ENCODE results near the gene SLC25A26. TPM values are rescaled to one million over a fixed set of nuclear protein-coding genes. Genes with fewer than 3 reads are reported as not detected.
A peak's percentile ranks its signal among the peaks of the same experiment; 100 is the strongest.
"Not testable (repeated sequence)": the region's sequence is repeated elsewhere in the genome, so short reads cannot be mapped to it uniquely, and the experiment has no call there.

Gene SLC25A26
- total RNA-seq, 1 donor from 2014 or later: 23.2 TPM

DNA sequence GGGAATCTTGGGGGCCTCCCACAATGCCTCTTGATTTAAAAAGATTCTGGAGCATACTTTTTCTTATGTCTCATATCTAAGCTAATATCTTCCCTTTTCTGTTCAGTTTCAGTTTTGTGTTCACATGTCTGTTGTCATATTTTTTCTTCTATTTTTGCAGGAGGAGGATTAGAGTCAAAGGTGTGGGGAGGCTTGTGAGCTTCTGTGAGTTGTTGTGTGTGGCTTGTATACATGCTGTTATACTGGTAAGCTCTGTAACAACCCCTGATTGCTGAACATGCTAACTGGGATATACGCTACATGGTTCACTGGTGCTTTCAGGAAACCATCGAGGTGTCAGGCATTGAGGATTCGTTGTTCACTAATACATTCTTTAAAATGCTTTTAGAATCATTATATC is 83.5 kb downstream of the SLC25A26 start:
- Mint-ChIP-seq H3K4me1 (peaks cover 44% of the 10 kb centered on the region), H3K27me3 (no peaks in the 10 kb centered on the region), H3K4me3 (peak overlapping the region; percentile 17), H3K9me3 (no peaks in the 10 kb centered on the region), H3K27ac (peak overlapping the region; percentile 62), H3K36me3 (ENCODE audit: low read depth) (peaks cover 5% of the 10 kb centered on the region)
- intact Hi-C loops (cut with micrococcal nuclease): loop anchor here (5.0 kb wide), 1 partner anchor 83 kb away; no protein-coding TSS in a partner anchor
- DNase-seq: no peak
- CTCF ChIA-PET: interaction anchor here (1.3 kb wide), 1 partner anchor 17 kb away, joined by 3 read pairs; no protein-coding TSS in a partner anchor
- ATAC-seq (ENCODE audit: low read depth): no peak
- TF ChIP-seq, protein P1, sequence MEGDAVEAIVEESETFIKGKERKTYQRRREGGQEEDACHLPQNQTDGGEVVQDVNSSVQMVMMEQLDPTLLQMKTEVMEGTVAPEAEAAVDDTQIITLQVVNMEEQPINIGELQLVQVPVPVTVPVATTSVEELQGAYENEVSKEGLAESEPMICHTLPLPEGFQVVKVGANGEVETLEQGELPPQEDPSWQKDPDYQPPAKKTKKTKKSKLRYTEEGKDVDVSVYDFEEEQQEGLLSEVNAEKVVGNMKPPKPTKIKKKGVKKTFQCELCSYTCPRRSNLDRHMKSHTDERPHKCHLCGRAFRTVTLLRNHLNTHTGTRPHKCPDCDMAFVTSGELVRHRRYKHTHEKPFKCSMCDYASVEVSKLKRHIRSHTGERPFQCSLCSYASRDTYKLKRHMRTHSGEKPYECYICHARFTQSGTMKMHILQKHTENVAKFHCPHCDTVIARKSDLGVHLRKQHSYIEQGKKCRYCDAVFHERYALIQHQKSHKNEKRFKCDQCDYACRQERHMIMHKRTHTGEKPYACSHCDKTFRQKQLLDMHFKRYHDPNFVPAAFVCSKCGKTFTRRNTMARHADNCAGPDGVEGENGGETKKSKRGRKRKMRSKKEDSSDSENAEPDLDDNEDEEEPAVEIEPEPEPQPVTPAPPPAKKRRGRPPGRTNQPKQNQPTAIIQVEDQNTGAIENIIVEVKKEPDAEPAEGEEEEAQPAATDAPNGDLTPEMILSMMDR (IDR thresholded peaks at IDR 0.05): no peak
- POLR2A ChIA-PET: interaction anchor here (2.7 kb wide), 1 partner anchor 18 kb away, joined by 18 read pairs; no protein-coding TSS in a partner anchor

DNA sequence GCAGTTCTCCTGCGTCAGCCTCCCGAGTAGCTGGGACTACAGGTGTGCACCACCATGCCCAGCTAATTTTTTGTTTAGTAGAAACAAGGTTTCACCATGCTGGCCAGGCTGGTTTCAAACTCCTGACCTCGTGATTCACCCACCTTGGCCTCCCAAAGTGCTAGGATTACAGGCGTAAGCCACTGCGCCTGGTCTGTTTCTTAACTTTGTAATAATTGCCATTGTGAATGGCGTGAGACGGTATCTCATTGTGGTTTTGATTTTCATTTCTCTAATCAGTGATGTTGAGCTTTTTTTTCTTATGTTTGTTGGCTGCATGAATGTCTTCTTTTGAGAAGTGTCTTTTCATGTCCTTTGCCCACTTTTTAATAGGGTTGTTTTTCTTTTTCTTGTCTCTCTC is 85.3 kb downstream of the SLC25A26 start:
- ATAC-seq (ENCODE audit: low read depth); intact Hi-C loops (cut with micrococcal nuclease); DNase-seq; H3K36me3 Mint-ChIP-seq (ENCODE audit: low read depth); H3K27ac Mint-ChIP-seq; H3K27me3 Mint-ChIP-seq; POLR2A ChIA-PET; H3K4me3 Mint-ChIP-seq; H3K9me3 Mint-ChIP-seq; CTCF ChIA-PET: not testable (repeated sequence)
- H3K4me1 Mint-ChIP-seq: peaks cover 39% of the 10 kb centered on the region

DNA sequence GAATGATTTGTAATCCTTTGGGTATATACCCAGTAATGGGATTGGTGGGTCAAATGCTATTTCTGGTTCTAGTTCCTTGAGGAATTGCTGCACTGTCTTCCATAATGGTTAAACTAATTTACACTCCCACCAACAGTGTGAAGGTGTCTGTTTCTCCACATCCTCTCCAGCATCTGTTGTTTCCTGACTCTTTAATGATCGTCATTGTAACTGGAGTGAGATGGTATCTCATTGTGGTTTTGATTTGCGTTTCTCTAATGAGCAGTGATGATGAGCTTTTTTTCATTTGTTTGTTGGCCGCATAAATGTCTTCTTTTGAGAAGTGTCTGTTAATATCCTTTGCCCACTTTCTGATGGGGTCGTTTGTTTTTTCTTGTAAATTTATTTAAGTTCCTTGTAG is 86.2 kb downstream of the SLC25A26 start:
- H3K27ac Mint-ChIP-seq, CTCF ChIA-PET, DNase-seq: not testable (repeated sequence)

DNA sequence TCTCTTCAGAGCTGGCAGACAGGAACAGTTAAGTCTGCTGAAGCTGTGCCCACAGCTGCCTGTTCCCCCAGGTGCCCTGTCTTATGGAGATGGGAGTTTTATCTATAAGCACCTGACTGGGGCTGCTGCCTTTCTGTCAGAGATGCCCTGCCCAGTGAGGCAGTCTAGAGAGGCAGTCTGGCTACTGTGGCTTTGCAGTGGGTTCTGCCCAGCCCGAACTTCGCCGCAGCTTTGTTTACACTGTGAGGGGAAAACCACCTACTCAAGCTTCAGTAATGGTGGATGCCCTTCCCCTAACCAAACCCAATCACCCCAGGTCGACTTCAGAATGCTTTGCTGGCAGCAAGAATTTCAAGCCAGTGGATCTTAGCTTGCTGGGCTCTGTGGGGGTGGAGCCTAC is 91.2 kb downstream of the SLC25A26 start:
- Mint-ChIP-seq H3K4me1 (peaks cover 9% of the 10 kb centered on the region), H3K4me3 (no peak overlapping the region), H3K9me3 (peaks cover 8% of the 10 kb centered on the region), H3K27me3 (no peaks in the 10 kb centered on the region), H3K36me3 (ENCODE audit: low read depth) (peaks cover 1% of the 10 kb centered on the region), H3K27ac (no peak overlapping the region)
- ChIA-PET CTCF (no interaction called here), POLR2A (no interaction called here)
- ATAC-seq (ENCODE audit: low read depth): no peak
- DNase-seq: no peak
- intact Hi-C loops (cut with micrococcal nuclease): no loop called here
- TF ChIP-seq, protein P1 (IDR thresholded peaks at IDR 0.05): no peak

More for the DNA sequence above, 86.2 kb downstream of the SLC25A26 start:
- H3K4me1 Mint-ChIP-seq: peaks cover 31% of the 10 kb centered on the region
- intact Hi-C loops (cut with micrococcal nuclease); POLR2A ChIA-PET; H3K9me3 Mint-ChIP-seq; H3K4me3 Mint-ChIP-seq; H3K36me3 Mint-ChIP-seq (ENCODE audit: low read depth); H3K27me3 Mint-ChIP-seq; ATAC-seq (ENCODE audit: low read depth): not testable (repeated sequence)

DNA sequence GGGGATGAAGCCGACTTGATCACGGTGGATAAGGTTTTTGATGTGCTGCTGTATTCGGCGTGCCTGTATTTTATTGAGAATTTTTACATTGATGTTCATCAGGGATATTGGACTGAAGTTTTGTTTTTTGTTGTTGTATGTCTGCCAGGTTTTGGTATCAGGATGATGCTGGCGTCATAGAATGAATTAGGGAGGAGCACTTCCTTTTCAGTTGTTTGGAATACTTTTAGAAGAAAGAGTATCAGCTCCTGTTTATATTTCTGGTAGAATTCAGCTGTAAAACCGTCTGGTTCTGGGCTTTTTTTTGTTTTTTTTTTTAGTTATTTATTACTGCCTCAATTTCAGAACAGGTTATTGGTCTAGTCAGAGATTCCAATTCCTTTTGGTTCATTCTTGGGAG is 93.7 kb downstream of the SLC25A26 start:
- TF ChIP-seq, protein P1 (IDR thresholded peaks at IDR 0.05): no peak
- intact Hi-C loops (cut with micrococcal nuclease): no loop called here
- Mint-ChIP-seq H3K27me3 (no peaks in the 10 kb centered on the region), H3K27ac (no peak overlapping the region), H3K4me3 (no peak overlapping the region), H3K36me3 (ENCODE audit: low read depth) (peaks cover 1% of the 10 kb centered on the region), H3K9me3 (peaks cover 8% of the 10 kb centered on the region), H3K4me1 (peaks cover 15% of the 10 kb centered on the region)
- DNase-seq (no peak), ATAC-seq (ENCODE audit: low read depth) (no peak)
- ChIA-PET CTCF (no interaction called here), POLR2A (no interaction called here)

DNA sequence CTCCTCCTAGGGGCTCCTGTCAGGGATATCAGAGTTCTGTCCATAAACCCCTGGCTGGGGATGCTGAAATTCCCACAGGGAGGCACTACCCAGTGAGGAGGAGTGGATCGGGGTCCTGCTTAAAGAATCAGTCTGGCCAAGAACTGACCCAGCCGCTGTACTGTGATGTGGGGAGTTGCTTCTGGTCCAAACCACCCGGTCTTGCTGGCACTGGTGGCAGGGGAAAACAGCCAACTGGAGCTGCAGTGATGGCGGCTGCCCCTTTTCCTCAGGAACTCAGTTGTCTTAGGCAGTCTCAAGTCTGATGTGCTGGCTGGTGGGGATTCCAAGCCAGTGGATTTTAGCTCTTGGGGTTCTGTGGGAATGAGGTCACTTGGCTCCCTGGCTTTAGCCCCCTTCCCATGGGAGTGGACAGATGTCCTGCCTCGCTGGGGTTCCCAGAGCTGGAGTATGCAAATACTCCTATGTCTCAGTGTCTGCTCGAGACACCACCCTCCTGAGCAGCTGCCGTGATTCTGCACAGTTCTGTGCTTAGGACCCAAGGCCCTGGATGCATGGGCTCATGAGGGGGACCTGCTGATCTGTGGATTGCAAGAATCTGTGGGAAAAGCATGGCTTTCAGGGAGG is 97.1 kb downstream of the SLC25A26 start:
- Mint-ChIP-seq H3K27me3 (no peaks in the 10 kb centered on the region), H3K27ac (no peak overlapping the region), H3K9me3 (peaks cover 8% of the 10 kb centered on the region), H3K36me3 (ENCODE audit: low read depth) (peaks cover 5% of the 10 kb centered on the region), H3K4me1 (peaks cover 26% of the 10 kb centered on the region), H3K4me3 (no peak overlapping the region)
- POLR2A ChIA-PET: no interaction called here
- DNase-seq (no peak), ATAC-seq (ENCODE audit: low read depth) (no peak)
- TF ChIP-seq, protein P1 (IDR thresholded peaks at IDR 0.05): no peak
- intact Hi-C loops (cut with micrococcal nuclease): no loop called here
- CTCF ChIA-PET: no interaction called here

Data from activated B cell treated with CpG ODN at 0.5 μM for 24 hours (primary cell).